Glomerular endothelial cell (primary cell): ENCODE results near the gene TUBB4B. TPM values are rescaled to one million over a fixed set of nuclear protein-coding genes. Genes with fewer than 3 reads are reported as not detected.
"Not testable (repeated sequence)": the region's sequence is repeated elsewhere in the genome, so short reads cannot be mapped to it uniquely, and the experiment has no call there.

Source experiments
- DNase-seq: peaks from one replicate; pipeline ENCODE4 v3.0.0-alpha.2; 2011; ENCODE audit warnings: low read depth, low spot score; ENCODE audit errors: extremely low read depth
- total RNA-seq: library from RNA; depleted of rRNA; stranded (reverse); fragments of >200 nt; gene quantifications from 2 replicates; pipeline ENCODE4 v1.2.3, GENCODE V29; 2015

TUBB4B gene
- total RNA-seq, 1 donor from 2014 or later = 427 TPM

GRCh38 chr9:137235424-137236237 lies 5.5 kb upstream of the TUBB4B start:
- DNase-seq = no peak

- DNase-seq = no peak
Measured at GRCh38 chr9:137236238-137236935, 4.7 kb upstream of the TUBB4B start.

- no peak for DNase-seq
Measured at GRCh38 chr9:137236936-137237421, 4.1 kb upstream of the TUBB4B start.

GRCh38 chr9:137237759-137238726 lies 3.0 kb upstream of the TUBB4B start:
- DNase-seq = no peak

GRCh38 chr9:137239541-137240200 lies 1.4 kb upstream of the TUBB4B start:
- DNase-seq = not testable (repeated sequence)

- no peak for DNase-seq
Measured at GRCh38 chr9:137240318-137240840, 708 bp upstream of the TUBB4B start.

GRCh38 chr9:137241490-137242268 lies 592 bp downstream of the TUBB4B start:
- DNase-seq = no peak

GRCh38 chr9:137242269-137243203 lies 1.4 kb downstream of the TUBB4B start:
- no peak for DNase-seq

- not testable (repeated sequence) for DNase-seq
Measured at GRCh38 chr9:137243266-137243625, 2.2 kb downstream of the TUBB4B start.

- DNase-seq = no peak
Measured at GRCh38 chr9:137243626-137244485, 2.8 kb downstream of the TUBB4B start.

- no peak for DNase-seq
Measured at GRCh38 chr9:137244486-137245449, 3.7 kb downstream of the TUBB4B start.

- no peak for DNase-seq
Measured at GRCh38 chr9:137245450-137246421, 4.6 kb downstream of the TUBB4B start.

- no peak for DNase-seq
Measured at GRCh38 chr9:137247135-137247915, 6.2 kb downstream of the TUBB4B start.

GRCh38 chr9:137247916-137248175 lies 6.8 kb downstream of the TUBB4B start:
- DNase-seq = no peak
